ENCODE results near the gene ZBTB5. TPM values are rescaled to one million over a fixed set of nuclear protein-coding genes. Genes with fewer than 3 reads are reported as not detected.

Gene ZBTB5
- total and polyA plus RNA-seq, 2 of the 13 experiments (the other 11 are each of a cell fraction or from before 2014, with no cell fraction given), result 12.5 to 20.5 TPM

GRCh38 chr9:37447111-37447510 is 18.1 kb downstream of the ZBTB5 start:
- Histone ChIP-seq H4K20me1 (ENCODE audit: insufficient read depth, low read length) (peaks cover 17% of the 10 kb centered on the region), H3K4me3 (replicated peaks in 1 of 3; ENCODE audit: insufficient read depth in 1 of 3, low read depth in 2 of 3, low read length in 3 of 3) (no peak overlapping the region), H3K4me2 (ENCODE audit: low read depth, low read length) (no peak overlapping the region), H3K9ac (ENCODE audit: insufficient read depth, low read depth, low read length) (no peak overlapping the region), H3K79me2 (ENCODE audit: insufficient read depth, low read length) (peaks cover 63% of the 10 kb centered on the region), H3K9me3 (ENCODE audit: low read length) (no peaks in the 10 kb centered on the region), H3K4me1 (ENCODE audit: insufficient read depth, low read length) (peaks cover 39% of the 10 kb centered on the region), H3K27me3 (ENCODE audit: control insufficient read depth in 1 of 2, insufficient read depth in 2 of 2, low read length in 2 of 2) (no peaks in the 10 kb centered on the region), H3K27ac (ENCODE audit: extremely low read length, insufficient read depth, low read length) (no peak overlapping the region), H2AFZ (ENCODE audit: low read length) (no peak overlapping the region), H3K36me3 (replicated peaks in 1 of 2; ENCODE audit: control insufficient read depth in 1 of 2, insufficient read depth in 2 of 2, low read length in 2 of 2) (peaks cover 2 to 17% of the 10 kb centered on the region in 2 experiments; a peak in 4 of 5 replicates)
- FAIRE-seq, result no peak
- intact Hi-C loops (cut with micrococcal nuclease; ENCODE audit: unreplicated experiment) (no loop called here), in situ Hi-C loops (cut with HindIII; ENCODE audit: extremely low pct_ligation_motif_present, low pct_unique_long_range_greater_than_20kb) (no loop called here)
- POLR2A ChIA-PET, result interaction anchor here (2.0 kb wide), 1 partner anchor 18 kb away, joined by 5 read pairs; the partner anchor contains the start of gene ZBTB5
- no TSS peak for BruUV-seq (replicated peaks)
- CTCF ChIA-PET (ENCODE audit: low intra/inter-chr PET ratio, low total read pairs), result no interaction called here
- no peak for DNase-seq (ENCODE audit: low spot score)
- ATAC-seq, result no peak
- TF ChIP-seq HMGXB3 (CRISPR knock-in tag; IDR thresholded peaks at IDR 0.05; ENCODE audit: borderline replicate concordance) (no peak), ZNF678 (CRISPR knock-in tag; IDR thresholded peaks at IDR 0.05) (no peak), BCL3 (CRISPR knock-in tag; IDR thresholded peaks at IDR 0.05) (no peak), ZNF7 (CRISPR knock-in tag; IDR thresholded peaks at IDR 0.05) (no peak), TEAD2 (CRISPR knock-in tag; IDR thresholded peaks at IDR 0.05) (no peak), PCBP2 (optimal IDR thresholded peaks at IDR 0.05; ENCODE audit: low read depth, low read length, poor library complexity, severe bottlenecking) (no peak), ZNF770 (CRISPR knock-in tag; IDR thresholded peaks at IDR 0.05) (no peak), NFIC (IDR thresholded peaks at IDR 0.05; ENCODE audit: low read length) (no peak), YEATS4 (CRISPR knock-in tag; IDR thresholded peaks at IDR 0.05; ENCODE audit: borderline replicate concordance) (no peak), GFI1 (CRISPR knock-in tag; IDR thresholded peaks at IDR 0.05; ENCODE audit: borderline replicate concordance) (no peak), KAT7 (CRISPR knock-in tag; IDR thresholded peaks at IDR 0.05; ENCODE audit: borderline replicate concordance) (no peak), MAX (IDR thresholded peaks at IDR 0.05) (no peak), ZFP36 (IDR thresholded peaks at IDR 0.05; ENCODE audit: borderline replicate concordance, low read depth, low read length, partially characterized antibody) (no peak), HMGXB4 (CRISPR knock-in tag; IDR thresholded peaks at IDR 0.05; ENCODE audit: borderline replicate concordance in 1 of 2, low read depth in 1 of 2) (no peak)

All from HepG2 (cell line).